ENCODE results near the gene L3MBTL4. TPM values are rescaled to one million over a fixed set of nuclear protein-coding genes. Genes with fewer than 3 reads are reported as not detected.

The L3MBTL4 gene
- total RNA-seq, 1 experiment from 2014 or later: not detected

- H3K4me1 ChIP-seq (ENCODE audit: insufficient read depth, low read length, poor library complexity, severe bottlenecking): no peaks in the 10 kb centered on the region
- H3K36me3 ChIP-seq (ENCODE audit: insufficient read depth, low read length, poor library complexity, severe bottlenecking): no peaks in the 10 kb centered on the region
- CTCF ChIA-PET: no interaction called here
- intact Hi-C loops (cut with micrococcal nuclease; ENCODE audit: unreplicated experiment): no loop called here
- DNase-seq (ENCODE audit: low spot score): no peak
- POLR2A ChIA-PET (ENCODE audit: low non-redundant PET): no interaction called here
- no peaks in the 10 kb centered on the region for H3K27me3 ChIP-seq (replicated peaks; ENCODE audit: insufficient read depth, low read depth, low read length, poor library complexity)
- no peak overlapping the region for H3K27ac ChIP-seq (ENCODE audit: low read depth, low read length, poor library complexity, severe bottlenecking)
- H3K9me3 ChIP-seq (ENCODE audit: low read depth, low read length, poor library complexity, severe bottlenecking): peaks cover 12% of the 10 kb centered on the region
- no peak overlapping the region for H3K4me3 ChIP-seq (ENCODE audit: low read depth, low read length, poor library complexity, severe bottlenecking)
- no peak for TF ChIP-seq EZH2 (IDR thresholded peaks at IDR 0.05; ENCODE audit: borderline replicate concordance, low read depth, low read length, poor library complexity, severe bottlenecking)
- no peak for TF ChIP-seq CTCF (conservative IDR thresholded peaks at IDR 0.05; ENCODE audit: low read depth, low read length)
- no TSS peak for BruUV-seq (replicated peaks)
Measured at GRCh38 chr18:5941890-5942289, 472.8 kb downstream of the L3MBTL4 start.

GRCh38 chr18:5939801-5940667 lies 474.7 kb downstream of the L3MBTL4 start:
- CTCF ChIA-PET: no interaction called here
- no peak for DNase-seq (ENCODE audit: low spot score)
- no TSS peak for BruUV-seq (replicated peaks)

GRCh38 chr18:5937795-5938194 lies 476.9 kb downstream of the L3MBTL4 start:
- H3K9me3 ChIP-seq (ENCODE audit: low read depth, low read length, poor library complexity, severe bottlenecking): peaks cover 12% of the 10 kb centered on the region
- H3K4me1 ChIP-seq (ENCODE audit: insufficient read depth, low read length, poor library complexity, severe bottlenecking): no peaks in the 10 kb centered on the region
- no peak for DNase-seq (ENCODE audit: low spot score)
- H3K27me3 ChIP-seq (replicated peaks; ENCODE audit: insufficient read depth, low read depth, low read length, poor library complexity): no peaks in the 10 kb centered on the region
- CTCF ChIA-PET: no interaction called here
- BruUV-seq (replicated peaks): no TSS peak
- TF ChIP-seq EZH2 (IDR thresholded peaks at IDR 0.05; ENCODE audit: borderline replicate concordance, low read depth, low read length, poor library complexity, severe bottlenecking) (no peak), CTCF (conservative IDR thresholded peaks at IDR 0.05; ENCODE audit: low read depth, low read length) (no peak)
- no peak overlapping the region for H3K27ac ChIP-seq (ENCODE audit: low read depth, low read length, poor library complexity, severe bottlenecking)
- intact Hi-C loops (cut with micrococcal nuclease; ENCODE audit: unreplicated experiment): no loop called here
- POLR2A ChIA-PET (ENCODE audit: low non-redundant PET): no interaction called here
- H3K4me3 ChIP-seq (ENCODE audit: low read depth, low read length, poor library complexity, severe bottlenecking): no peak overlapping the region
- H3K36me3 ChIP-seq (ENCODE audit: insufficient read depth, low read length, poor library complexity, severe bottlenecking): no peaks in the 10 kb centered on the region

More at GRCh38 chr18:5939801-5940667, 474.7 kb downstream of the L3MBTL4 start:
- TF ChIP-seq CTCF (conservative IDR thresholded peaks at IDR 0.05; ENCODE audit: low read depth, low read length) (no peak), EZH2 (IDR thresholded peaks at IDR 0.05; ENCODE audit: borderline replicate concordance, low read depth, low read length, poor library complexity, severe bottlenecking) (no peak)
- Histone ChIP-seq H3K36me3 (ENCODE audit: insufficient read depth, low read length, poor library complexity, severe bottlenecking) (no peaks in the 10 kb centered on the region), H3K4me1 (ENCODE audit: insufficient read depth, low read length, poor library complexity, severe bottlenecking) (no peaks in the 10 kb centered on the region), H3K27ac (ENCODE audit: low read depth, low read length, poor library complexity, severe bottlenecking) (no peak overlapping the region), H3K9me3 (ENCODE audit: low read depth, low read length, poor library complexity, severe bottlenecking) (peaks cover 12% of the 10 kb centered on the region), H3K4me3 (ENCODE audit: low read depth, low read length, poor library complexity, severe bottlenecking) (no peak overlapping the region), H3K27me3 (replicated peaks; ENCODE audit: insufficient read depth, low read depth, low read length, poor library complexity) (no peaks in the 10 kb centered on the region)
- POLR2A ChIA-PET (ENCODE audit: low non-redundant PET): no interaction called here
- intact Hi-C loops (cut with micrococcal nuclease; ENCODE audit: unreplicated experiment): no loop called here
